ENCODE measurements around the gene VEZF1.

The VEZF1 gene

GRCh38 chr17:57927048-57927723 is 60.9 kb downstream of the VEZF1 start:
- Histone ChIP-seq H3K36me3 (ENCODE audit: insufficient read depth, low read length) (no peaks in the 10 kb centered on the region), H3K9ac (ENCODE audit: low read depth, low read length) (no peak overlapping the region), H3K9me3 (ENCODE audit: control insufficient read depth, insufficient read depth, low read length) (no peaks in the 10 kb centered on the region), H3K4me1 (ENCODE audit: insufficient read depth, low read length) (peaks cover 41% of the 10 kb centered on the region)

GRCh38 chr17:57926723-57927047 is 61.4 kb downstream of the VEZF1 start:
- Histone ChIP-seq H3K9ac (ENCODE audit: low read depth, low read length) (no peak overlapping the region), H3K9me3 (ENCODE audit: control insufficient read depth, insufficient read depth, low read length) (no peaks in the 10 kb centered on the region), H3K4me1 (ENCODE audit: insufficient read depth, low read length) (peaks cover 37% of the 10 kb centered on the region)

GRCh38 chr17:57925361-57925990 is 62.6 kb downstream of the VEZF1 start:
- no peaks in the 10 kb centered on the region for H3K9me3 ChIP-seq (ENCODE audit: control insufficient read depth, insufficient read depth, low read length)
- no peak overlapping the region for H3K9ac ChIP-seq (ENCODE audit: low read depth, low read length)
- peaks cover 29% of the 10 kb centered on the region for H3K4me1 ChIP-seq (ENCODE audit: insufficient read depth, low read length)
- H3K36me3 ChIP-seq (ENCODE audit: insufficient read depth, low read length) = no peaks in the 10 kb centered on the region

More at GRCh38 chr17:57926723-57927047, 61.4 kb downstream of the VEZF1 start:
- no peaks in the 10 kb centered on the region for H3K36me3 ChIP-seq (ENCODE audit: insufficient read depth, low read length)

GRCh38 chr17:57924677-57925076 is 63.4 kb downstream of the VEZF1 start:
- Histone ChIP-seq H3K9ac (ENCODE audit: low read depth, low read length) (no peak overlapping the region), H3K36me3 (ENCODE audit: insufficient read depth, low read length) (no peaks in the 10 kb centered on the region), H3K4me1 (ENCODE audit: insufficient read depth, low read length) (peaks cover 28% of the 10 kb centered on the region), H3K9me3 (ENCODE audit: control insufficient read depth, insufficient read depth, low read length) (no peaks in the 10 kb centered on the region)
